ENCODE data around the gene RPS6KA4.
A peak's percentile ranks its signal among the peaks of the same experiment; 100 is the strongest.

Gene RPS6KA4

GRCh38 chr11:64316672-64317324, 42.2 kb upstream of the RPS6KA4 start:
- peak overlapping the region; percentile 91 for H3K4me3 ChIP-seq (ENCODE audit: low read depth, low read length)
- DNase-seq (ENCODE audit: low read depth), result no peak
- peak; percentile 32 for TF ChIP-seq CTCF (IDR thresholded peaks at IDR 0.05; ENCODE audit: low read depth, low read length, missing control alignments)

- H3K4me3 ChIP-seq (ENCODE audit: low read depth, low read length), result peak within 1 kb of the TSS; percentile 91
- no peak for TF ChIP-seq CTCF (IDR thresholded peaks at IDR 0.05; ENCODE audit: low read depth, low read length, missing control alignments)
- peak; percentile 99 for DNase-seq (ENCODE audit: low read depth)
These were observed 41.5 kb upstream of the RPS6KA4 start, which contains the start of gene TRMT112 for GRCh38 chr11:64317325-64317960. TSS of gene TRMT112 (minus strand) at chr11:64317559. CDS start at chr11:64317526, 33 bp downstream.

GRCh38 chr11:64317961-64318765, 40.8 kb upstream of the RPS6KA4 start, which contains the start of gene PRDX5:
TSS of gene PRDX5 (plus strand) at chr11:64318121. CDS start at chr11:64318216, 95 bp downstream.
- DNase-seq (ENCODE audit: low read depth), result peak; percentile 93
- peak; percentile 29 for TF ChIP-seq CTCF (IDR thresholded peaks at IDR 0.05; ENCODE audit: low read depth, low read length, missing control alignments)
- peak within 1 kb of the TSS; percentile 91 for H3K4me3 ChIP-seq (ENCODE audit: low read depth, low read length)

- TF ChIP-seq CTCF (IDR thresholded peaks at IDR 0.05; ENCODE audit: low read depth, low read length, missing control alignments), result no peak
- H3K4me3 ChIP-seq (ENCODE audit: low read depth, low read length), result peak overlapping the region; percentile 91
- no peak for DNase-seq (ENCODE audit: low read depth)
These were observed 39.9 kb upstream of the RPS6KA4 start for GRCh38 chr11:64318766-64319761.

- DNase-seq (ENCODE audit: low read depth), result no peak
- H3K4me3 ChIP-seq (ENCODE audit: low read depth, low read length), result no peak overlapping the region
These were observed 38.4 kb upstream of the RPS6KA4 start for GRCh38 chr11:64320556-64320955.

More at GRCh38 chr11:64320556-64320955, 38.4 kb upstream of the RPS6KA4 start:
- no peak for TF ChIP-seq CTCF (IDR thresholded peaks at IDR 0.05; ENCODE audit: low read depth, low read length, missing control alignments)

All from GM12864 (cell line).